ENCODE data around the gene NRXN3. TPM values are rescaled to one million over a fixed set of nuclear protein-coding genes. Genes with fewer than 3 reads are reported as not detected.
"Not testable (repeated sequence)": the region's sequence is repeated elsewhere in the genome, so short reads cannot be mapped to it uniquely, and the experiment has no call there.

Gene NRXN3
- total RNA-seq, 1 donor, result 0.27 TPM

- DNase-seq (ENCODE audit: low read depth in 2 of 3, low spot score in 2 of 3), result no peak
Observed at GRCh38 chr14:78561074-78561473, 390.9 kb downstream of the NRXN3 start.

GRCh38 chr14:78566026-78566858 is 396.1 kb downstream of the NRXN3 start:
- peak; percentile 3 to 84 (median 67) for DNase-seq (ENCODE audit: low read depth in 2 of 3, low spot score in 2 of 3)

GRCh38 chr14:78566859-78567172 is 396.6 kb downstream of the NRXN3 start:
- no peak for DNase-seq (ENCODE audit: low read depth in 2 of 3, low spot score in 2 of 3)

GRCh38 chr14:78567343-78567742 is 397.2 kb downstream of the NRXN3 start:
- DNase-seq (ENCODE audit: low read depth in 2 of 3, low spot score in 2 of 3), result no peak

- not testable (repeated sequence) for DNase-seq (ENCODE audit: low read depth in 2 of 3, low spot score in 2 of 3)
Observed at GRCh38 chr14:78573736-78574135, 403.6 kb downstream of the NRXN3 start.

GRCh38 chr14:78576437-78577166 is 406.4 kb downstream of the NRXN3 start:
- no peak for DNase-seq (ENCODE audit: low read depth in 2 of 3, low spot score in 2 of 3)

- DNase-seq (ENCODE audit: low read depth in 2 of 3, low spot score in 2 of 3), result no peak
Observed at GRCh38 chr14:78581229-78581628, 411.1 kb downstream of the NRXN3 start.

- no peak for DNase-seq (ENCODE audit: low read depth in 2 of 3, low spot score in 2 of 3)
Observed at GRCh38 chr14:78586681-78587080, 416.5 kb downstream of the NRXN3 start.

- no peak for DNase-seq (ENCODE audit: low read depth in 2 of 3, low spot score in 2 of 3)
Observed at GRCh38 chr14:78588906-78589305, 418.7 kb downstream of the NRXN3 start.

GRCh38 chr14:78592616-78593219 is 422.5 kb downstream of the NRXN3 start:
- DNase-seq (ENCODE audit: low read depth in 2 of 3, low spot score in 2 of 3), result no peak

- DNase-seq (ENCODE audit: low read depth in 2 of 3, low spot score in 2 of 3), result no peak
Observed at GRCh38 chr14:78593949-78594348, 423.8 kb downstream of the NRXN3 start.

- DNase-seq (ENCODE audit: low read depth in 2 of 3, low spot score in 2 of 3), result peak in 1 of 3 donors; percentile 4
Observed at GRCh38 chr14:78595797-78596196, 425.6 kb downstream of the NRXN3 start.

- DNase-seq (ENCODE audit: low read depth in 2 of 3, low spot score in 2 of 3), result peak; percentile 0 to 62 (median 29)
Observed at GRCh38 chr14:78598046-78598920, 428.1 kb downstream of the NRXN3 start.

GRCh38 chr14:78605025-78605762 is 435.0 kb downstream of the NRXN3 start:
- DNase-seq (ENCODE audit: low read depth in 2 of 3, low spot score in 2 of 3), result no peak

GRCh38 chr14:78605897-78606500 is 435.8 kb downstream of the NRXN3 start:
- no peak for DNase-seq (ENCODE audit: low read depth in 2 of 3, low spot score in 2 of 3)

GRCh38 chr14:78608998-78609787 is 439.0 kb downstream of the NRXN3 start:
- no peak for DNase-seq (ENCODE audit: low read depth in 2 of 3, low spot score in 2 of 3)

- no peak for DNase-seq (ENCODE audit: low read depth in 2 of 3, low spot score in 2 of 3)
Observed at GRCh38 chr14:78610994-78611393, 440.8 kb downstream of the NRXN3 start.

- DNase-seq (ENCODE audit: low read depth in 2 of 3, low spot score in 2 of 3), result no peak
Observed at GRCh38 chr14:78611796-78612571, 441.8 kb downstream of the NRXN3 start.
